ENCODE data around the gene ABCG8. TPM values are rescaled to one million over a fixed set of nuclear protein-coding genes. Genes with fewer than 3 reads are reported as not detected.
"Not testable (repeated sequence)": the region's sequence is repeated elsewhere in the genome, so short reads cannot be mapped to it uniquely, and the experiment has no call there.

Gene ABCG8
- total RNA-seq, 4 donors from 2014 or later: not detected

DNA sequence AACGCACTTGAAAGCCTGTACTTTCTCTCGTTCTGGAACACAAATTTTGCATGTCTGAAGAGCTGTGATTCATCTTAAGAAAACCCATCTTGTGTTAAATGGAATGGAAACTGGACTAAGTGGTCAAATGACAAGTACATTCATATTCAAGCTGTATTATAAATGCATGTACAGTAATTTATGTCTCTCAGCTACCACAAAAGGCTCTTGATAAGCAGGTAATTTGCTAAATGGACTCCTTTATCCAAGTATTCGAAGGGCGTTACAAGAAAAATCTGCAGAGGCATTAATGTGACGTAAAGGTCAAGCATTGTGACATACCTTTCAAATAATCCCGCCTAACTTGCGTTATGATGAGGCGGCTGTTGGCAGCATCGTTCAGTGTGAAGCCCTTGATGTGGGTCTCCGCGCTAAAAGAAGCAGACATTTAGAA is 66.6 kb downstream of the ABCG8 start:
- TF ChIP-seq, protein P1, sequence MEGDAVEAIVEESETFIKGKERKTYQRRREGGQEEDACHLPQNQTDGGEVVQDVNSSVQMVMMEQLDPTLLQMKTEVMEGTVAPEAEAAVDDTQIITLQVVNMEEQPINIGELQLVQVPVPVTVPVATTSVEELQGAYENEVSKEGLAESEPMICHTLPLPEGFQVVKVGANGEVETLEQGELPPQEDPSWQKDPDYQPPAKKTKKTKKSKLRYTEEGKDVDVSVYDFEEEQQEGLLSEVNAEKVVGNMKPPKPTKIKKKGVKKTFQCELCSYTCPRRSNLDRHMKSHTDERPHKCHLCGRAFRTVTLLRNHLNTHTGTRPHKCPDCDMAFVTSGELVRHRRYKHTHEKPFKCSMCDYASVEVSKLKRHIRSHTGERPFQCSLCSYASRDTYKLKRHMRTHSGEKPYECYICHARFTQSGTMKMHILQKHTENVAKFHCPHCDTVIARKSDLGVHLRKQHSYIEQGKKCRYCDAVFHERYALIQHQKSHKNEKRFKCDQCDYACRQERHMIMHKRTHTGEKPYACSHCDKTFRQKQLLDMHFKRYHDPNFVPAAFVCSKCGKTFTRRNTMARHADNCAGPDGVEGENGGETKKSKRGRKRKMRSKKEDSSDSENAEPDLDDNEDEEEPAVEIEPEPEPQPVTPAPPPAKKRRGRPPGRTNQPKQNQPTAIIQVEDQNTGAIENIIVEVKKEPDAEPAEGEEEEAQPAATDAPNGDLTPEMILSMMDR (IDR thresholded peaks at IDR 0.05): no peak
- TF ChIP-seq POLR2A (IDR thresholded peaks at IDR 0.05): no peak
- H3K27ac ChIP-seq: peak overlapping the region in 1 of 4 donors; percentile 57
- H3K36me3 ChIP-seq: peaks cover 0 to 51% (median 0%) of the 10 kb centered on the region in 3 donors
- no peak for DNase-seq (ENCODE audit: low spot score in 2 of 2)
- no peaks in the 10 kb centered on the region for H3K9me3 ChIP-seq
- H3K4me3 ChIP-seq: no peak overlapping the region
- H3K4me1 ChIP-seq: no peaks in the 10 kb centered on the region
- 49 to 63% methylated on average over 11 of the region's 11 CpGs for WGBS, 2 donors
- H3K27me3 ChIP-seq: no peaks in the 10 kb centered on the region

DNA sequence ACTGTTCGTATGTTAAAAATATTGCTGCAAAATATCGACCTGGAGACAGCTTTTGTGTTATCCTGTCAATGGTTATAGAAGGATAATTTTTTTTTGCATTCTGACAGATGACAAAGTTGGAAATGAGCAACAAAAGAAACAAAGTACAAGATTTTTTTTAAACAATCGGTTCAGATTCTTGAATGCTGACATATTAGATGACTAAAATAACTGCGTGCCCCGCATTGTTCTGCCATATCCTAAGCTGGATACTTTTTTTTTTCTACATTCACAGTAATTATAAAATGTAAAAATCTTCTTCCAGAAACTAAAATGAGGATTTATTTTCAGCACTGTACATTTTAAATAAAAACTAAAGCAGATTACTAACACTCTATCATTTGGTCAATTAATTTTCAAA is 67.1 kb downstream of the ABCG8 start:
- DNase-seq (ENCODE audit: low spot score in 2 of 2): no peak
- WGBS, 2 donors: 59 to 64% methylated on average over 5 of the region's 5 CpGs
- H3K36me3 ChIP-seq: peaks cover 0 to 50% (median 0%) of the 10 kb centered on the region in 3 donors
- no peaks in the 10 kb centered on the region for H3K4me1 ChIP-seq
- no peaks in the 10 kb centered on the region for H3K9me3 ChIP-seq
- peak overlapping the region in 1 of 4 donors; percentile 57 for H3K27ac ChIP-seq
- TF ChIP-seq EP300 (IDR thresholded peaks at IDR 0.05): no peak
- TF ChIP-seq, protein P1 (IDR thresholded peaks at IDR 0.05): no peak
- TF ChIP-seq POLR2A (IDR thresholded peaks at IDR 0.05): no peak
- H3K27me3 ChIP-seq: no peaks in the 10 kb centered on the region
- no peak overlapping the region for H3K4me3 ChIP-seq

DNA sequence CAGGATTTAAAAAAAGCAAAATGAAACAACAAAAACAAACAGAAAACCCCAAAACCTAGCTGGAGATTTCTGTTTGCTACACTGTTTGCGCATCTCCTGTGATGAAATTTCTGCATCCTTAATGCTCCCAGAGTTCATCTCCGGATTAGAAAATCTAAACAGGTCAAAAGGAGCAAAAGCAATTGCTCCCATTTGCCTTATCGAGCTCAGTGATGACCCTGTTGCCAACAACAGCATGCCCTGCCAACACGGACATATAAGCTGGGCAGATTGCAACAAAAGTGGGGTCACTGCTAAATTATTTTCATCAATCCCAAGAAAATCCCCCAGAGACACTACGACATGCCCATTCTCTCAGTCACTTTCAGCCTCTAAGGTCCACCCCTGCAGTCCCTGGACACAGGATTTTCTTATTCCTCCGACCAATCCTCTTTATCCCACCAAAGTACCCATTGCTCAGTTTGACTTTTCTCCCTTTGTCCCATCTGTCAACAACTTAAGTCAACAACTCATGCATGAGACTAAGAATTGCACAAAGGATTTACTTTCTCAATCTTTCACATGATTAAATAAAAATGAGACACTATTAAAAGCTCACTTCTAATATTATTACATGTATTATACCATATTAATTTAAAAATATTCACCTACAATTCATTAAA is 67.8 kb downstream of the ABCG8 start:
- no peak for TF ChIP-seq EP300 (IDR thresholded peaks at IDR 0.05)
- TF ChIP-seq, protein P1 (IDR thresholded peaks at IDR 0.05): no peak
- no peak for TF ChIP-seq POLR2A (IDR thresholded peaks at IDR 0.05)
- Histone ChIP-seq H3K36me3 (peaks cover 0 to 52% (median 0%) of the 10 kb centered on the region in 3 donors), H3K4me1 (no peaks in the 10 kb centered on the region), H3K27me3 (no peaks in the 10 kb centered on the region), H3K9me3 (no peaks in the 10 kb centered on the region), H3K27ac (no peak overlapping the region), H3K4me3 (no peak overlapping the region)
- no peak for DNase-seq (ENCODE audit: low spot score in 2 of 2)
- WGBS, 2 donors: 66 to 77% methylated on average over 6 of the region's 6 CpGs

DNA sequence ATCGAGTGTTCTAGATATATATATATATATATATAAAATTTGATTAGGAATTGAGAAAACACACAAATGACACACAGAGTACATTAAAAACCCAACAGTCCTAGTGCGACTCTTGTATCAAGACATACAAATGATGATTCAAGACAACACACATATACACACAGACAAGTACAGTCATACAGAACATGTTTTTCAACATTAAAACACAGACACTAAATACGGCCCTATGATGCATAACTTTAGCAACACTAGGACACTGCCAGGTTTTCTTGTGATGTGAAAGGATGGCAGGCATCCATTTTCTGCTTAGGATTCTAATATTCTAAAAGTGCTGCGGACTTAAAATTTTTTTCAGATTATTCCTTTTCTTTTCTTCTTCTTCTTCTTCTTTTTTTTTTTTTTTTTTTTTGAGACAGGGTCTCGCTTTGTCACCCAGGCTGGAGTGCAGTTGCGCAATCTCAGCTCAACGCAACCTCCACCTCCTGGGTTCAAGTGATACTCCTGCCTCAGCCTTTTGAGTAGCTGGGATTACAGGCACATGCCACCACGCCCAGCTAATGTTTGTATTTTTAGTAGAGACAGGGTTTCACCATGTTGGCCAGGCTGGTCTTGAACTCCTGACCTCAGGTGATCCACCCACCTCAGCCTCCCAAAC is 72.5 kb downstream of the ABCG8 start:
- 95% methylated on average over 8 of the region's 8 CpGs for WGBS, 2 donors
- not testable (repeated sequence) for H3K9me3 ChIP-seq; H3K4me3 ChIP-seq; H3K27ac ChIP-seq; H3K4me1 ChIP-seq; H3K27me3 ChIP-seq; DNase-seq (ENCODE audit: low spot score in 2 of 2)
- H3K36me3 ChIP-seq: peaks cover 0 to 61% (median 10%) of the 10 kb centered on the region in 3 donors

DNA sequence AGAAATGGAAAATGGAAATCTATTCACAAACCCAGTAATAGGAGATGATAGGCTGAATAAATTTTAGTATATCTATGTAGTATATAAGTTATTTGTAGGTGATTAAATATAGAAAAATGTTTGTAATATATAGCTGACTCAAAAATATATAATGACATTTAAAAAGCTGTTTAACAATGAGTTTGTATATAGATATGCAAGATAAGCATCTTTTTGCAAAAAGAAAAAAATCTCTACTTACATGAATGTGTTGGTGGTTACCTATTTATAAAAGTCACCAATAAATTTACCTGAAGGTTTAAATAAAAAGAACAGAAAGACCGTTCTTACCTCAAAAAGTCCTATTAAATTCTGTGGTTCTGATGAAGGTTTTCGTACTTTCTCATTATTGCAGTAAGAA is 85.7 kb downstream of the ABCG8 start:
- DNase-seq (ENCODE audit: low spot score in 2 of 2): no peak
- Histone ChIP-seq H3K27me3 (no peaks in the 10 kb centered on the region), H3K4me3 (no peak overlapping the region), H3K4me1 (no peaks in the 10 kb centered on the region), H3K27ac (no peak overlapping the region), H3K36me3 (peaks cover 0 to 59% (median 5%) of the 10 kb centered on the region in 3 donors), H3K9me3 (no peaks in the 10 kb centered on the region)
- 97% methylated on average over 2 of the region's 2 CpGs for WGBS, 2 donors
- TF ChIP-seq EP300 (IDR thresholded peaks at IDR 0.05): no peak
- TF ChIP-seq, protein P1 (IDR thresholded peaks at IDR 0.05): no peak
- TF ChIP-seq POLR2A (IDR thresholded peaks at IDR 0.05): no peak

Data from tibial nerve (tissue), 4 donors.